ENCODE results near the gene DAB1.

The DAB1 gene

GRCh38 chr1:57156907-57157306 is 267.0 kb downstream of the DAB1 start:
- no peak for DNase-seq

DNA sequence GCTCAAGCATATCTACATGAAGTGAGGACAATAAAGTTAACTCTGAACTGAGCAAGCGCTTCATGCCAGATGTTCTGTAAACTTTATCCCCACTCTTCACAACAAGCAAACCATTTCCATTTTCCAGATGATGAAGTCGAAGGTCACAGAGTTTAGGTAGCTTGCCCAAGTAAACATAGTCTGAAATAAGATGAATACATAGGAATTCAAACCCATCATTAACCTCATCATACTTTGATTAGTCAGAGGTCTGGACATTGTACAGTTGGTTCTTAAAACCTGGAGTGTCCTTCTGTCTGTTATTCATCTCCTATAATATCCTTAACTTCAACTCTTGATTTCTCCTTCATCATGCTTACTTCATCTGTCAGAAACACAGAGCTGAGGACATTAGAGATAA is 277.8 kb downstream of the DAB1 start:
- DNase-seq = no peak

DNA sequence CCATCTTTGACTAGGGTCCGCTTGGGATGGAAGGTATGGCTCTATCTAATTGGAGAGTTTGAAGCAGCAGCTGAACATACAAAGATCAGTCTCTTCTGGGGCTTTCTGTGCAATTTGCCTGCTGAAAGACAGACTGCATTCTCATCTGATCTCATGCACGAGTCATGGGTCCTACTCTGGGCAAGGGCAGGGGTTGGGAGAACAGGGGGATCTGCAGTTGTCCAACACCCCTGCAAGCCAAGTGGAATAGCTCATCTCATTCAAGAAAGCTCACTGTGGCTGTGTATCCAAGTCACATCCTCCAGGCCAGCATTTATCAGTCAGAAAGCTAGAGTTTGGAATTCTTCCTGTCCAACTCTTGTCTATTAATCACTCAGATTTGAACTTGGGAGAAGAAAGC is 280.9 kb downstream of the DAB1 start:
- DNase-seq = no peak

DNA sequence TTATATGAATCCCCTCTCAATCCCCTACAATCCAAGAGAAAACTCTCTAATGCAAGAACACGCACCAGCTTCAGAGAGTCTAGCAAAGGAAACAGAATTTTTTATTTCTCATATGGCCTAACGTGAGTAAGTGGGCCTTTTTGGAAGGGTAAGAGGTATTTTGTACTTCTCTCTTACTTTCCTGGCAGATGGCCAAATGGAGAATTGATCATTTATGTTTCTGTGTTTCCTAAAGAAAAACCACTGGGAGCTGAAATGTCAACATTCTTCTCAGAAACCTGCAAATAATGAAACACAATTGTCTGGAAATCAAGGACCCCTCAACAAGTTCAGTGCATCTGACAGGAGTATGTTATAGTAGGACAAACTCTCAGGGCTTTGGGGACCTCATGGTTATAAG is 281.7 kb downstream of the DAB1 start:
- DNase-seq = no peak

DNA sequence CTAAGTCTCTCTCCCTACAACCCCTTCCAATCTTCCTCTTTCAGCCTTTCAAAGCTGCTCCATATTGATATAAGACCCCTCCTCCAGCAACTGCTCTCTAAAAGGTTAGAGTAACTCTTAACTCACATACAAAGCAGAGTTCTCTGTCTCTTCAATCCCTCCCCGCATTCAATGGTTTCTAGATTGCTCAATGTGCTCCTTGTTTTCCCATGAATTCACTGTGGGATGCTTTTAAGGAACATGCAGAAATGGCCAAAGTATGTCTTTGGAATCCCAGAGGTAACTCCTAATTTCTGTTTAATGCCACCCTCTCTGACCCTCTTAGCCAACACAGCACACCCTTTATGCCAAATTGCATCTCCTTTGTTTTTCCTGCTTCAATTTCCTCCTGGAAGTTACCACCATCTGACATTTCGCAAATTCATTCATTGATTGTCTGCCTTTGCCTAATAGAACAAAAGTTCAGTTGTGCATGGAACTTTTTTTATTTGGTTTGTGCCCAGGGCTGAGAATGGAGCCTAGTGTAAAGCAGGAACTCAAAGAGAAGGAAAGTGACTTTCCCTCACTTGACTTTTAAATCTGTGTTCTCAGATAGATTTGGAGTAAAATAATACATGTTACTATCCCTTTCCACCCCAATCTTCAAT is 285.3 kb downstream of the DAB1 start:
- DNase-seq = no peak

DNA sequence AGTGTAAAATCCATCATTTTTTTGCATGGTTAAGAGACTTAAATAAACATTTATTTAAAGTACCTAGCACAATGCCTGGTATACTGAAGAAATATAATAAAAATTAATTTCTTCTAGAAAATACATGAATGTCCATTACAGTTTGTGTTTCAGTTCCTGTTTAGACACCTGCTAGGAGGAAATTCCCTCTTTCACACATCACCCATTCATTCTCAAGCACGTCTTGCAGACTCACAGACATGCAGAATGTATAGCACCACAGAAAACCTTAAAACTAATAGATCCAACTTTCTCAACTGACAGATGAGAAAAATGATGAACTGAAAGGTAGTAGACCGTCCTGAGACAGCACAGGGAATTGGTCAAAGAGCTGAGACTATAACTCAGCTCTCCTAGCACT is 285.9 kb downstream of the DAB1 start:
- DNase-seq = no peak

DNA sequence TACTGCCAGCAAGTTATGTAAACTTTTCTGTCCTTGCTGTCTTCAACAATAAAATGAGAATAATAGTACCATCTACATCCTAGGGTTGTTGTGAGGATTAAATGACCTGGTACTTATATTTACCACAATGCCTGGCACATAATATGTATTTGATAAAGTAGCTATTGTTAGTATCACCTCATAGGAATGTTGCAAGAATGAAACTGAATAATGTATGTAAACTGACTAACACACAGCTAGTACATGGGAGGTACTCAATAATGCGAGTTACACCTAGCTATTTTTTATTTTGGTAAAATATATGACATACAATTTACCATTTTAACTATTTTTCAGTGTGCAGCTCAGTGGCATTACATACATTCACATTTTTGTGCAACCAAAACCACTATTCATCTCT is 289.1 kb downstream of the DAB1 start:
- DNase-seq = no peak

DNA sequence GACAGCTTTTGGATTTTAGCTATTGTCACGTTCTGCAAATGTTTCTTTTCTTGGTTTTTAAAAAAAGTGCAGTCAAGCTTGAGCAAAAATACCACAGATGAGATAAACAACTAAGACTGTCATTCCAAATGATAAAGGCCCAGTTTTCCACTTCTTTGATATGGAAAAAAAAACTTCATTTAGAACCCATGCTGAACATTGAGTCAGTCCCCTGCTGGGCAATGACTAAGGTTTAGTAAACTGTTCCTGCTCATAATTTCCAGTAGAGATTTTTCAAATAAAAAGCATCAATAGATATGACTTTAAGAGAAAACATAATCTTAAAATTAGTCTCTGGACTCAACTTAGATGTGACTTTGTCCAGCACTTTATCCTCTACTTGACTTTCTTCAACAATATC is 290.2 kb downstream of the DAB1 start:
- no peak for DNase-seq

DNA sequence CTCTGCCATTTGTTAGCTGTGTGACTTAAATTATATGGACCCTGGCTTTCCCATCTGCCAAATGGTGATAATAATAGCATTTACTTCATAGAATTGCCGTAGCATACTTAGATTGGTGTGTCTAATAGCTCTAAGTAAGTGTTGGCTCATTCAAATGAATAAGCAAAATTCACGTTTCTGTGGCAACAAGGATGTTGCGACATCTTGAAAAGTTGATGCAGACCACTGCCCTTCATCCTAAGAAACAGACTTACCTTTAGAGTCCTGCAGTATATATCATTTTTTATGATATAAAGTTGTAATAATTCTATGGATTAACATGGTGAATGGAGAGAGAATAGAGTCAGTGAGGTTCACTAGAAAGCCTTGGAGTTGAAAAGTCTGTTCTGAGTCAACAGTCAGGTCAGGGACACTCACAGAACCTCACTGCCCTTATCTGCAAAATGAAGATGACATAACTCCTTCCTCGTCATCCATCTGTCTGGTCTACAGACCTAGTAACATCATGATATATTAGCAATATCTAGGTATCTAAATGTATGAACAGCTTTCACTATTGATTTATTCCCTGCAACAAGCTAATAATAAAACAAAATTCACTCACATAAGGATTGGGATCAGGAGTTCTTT is 290.8 kb downstream of the DAB1 start:
- DNase-seq = no peak

GRCh38 chr1:57131701-57132394 is 292.0 kb downstream of the DAB1 start:
- DNase-seq = no peak

DNA sequence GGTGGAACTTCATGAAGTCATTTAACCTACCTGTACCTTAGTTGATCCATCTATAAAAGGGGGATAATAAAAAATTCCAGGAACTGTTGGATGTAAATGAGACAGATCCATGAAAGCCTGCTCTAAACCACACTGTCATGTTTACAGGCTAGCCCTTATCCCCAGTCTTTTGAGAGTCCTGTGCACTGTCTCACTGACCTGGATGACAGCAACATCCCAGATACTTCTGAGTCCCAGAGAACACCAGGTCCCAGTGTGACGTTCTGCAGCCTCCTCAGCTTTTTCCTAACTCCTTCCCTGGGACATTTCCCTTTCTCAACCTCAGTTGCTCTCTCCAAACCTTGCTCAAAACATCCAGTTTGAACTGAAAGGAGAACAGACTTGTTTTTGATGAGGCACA is 292.6 kb downstream of the DAB1 start:
- DNase-seq = no peak

DNA sequence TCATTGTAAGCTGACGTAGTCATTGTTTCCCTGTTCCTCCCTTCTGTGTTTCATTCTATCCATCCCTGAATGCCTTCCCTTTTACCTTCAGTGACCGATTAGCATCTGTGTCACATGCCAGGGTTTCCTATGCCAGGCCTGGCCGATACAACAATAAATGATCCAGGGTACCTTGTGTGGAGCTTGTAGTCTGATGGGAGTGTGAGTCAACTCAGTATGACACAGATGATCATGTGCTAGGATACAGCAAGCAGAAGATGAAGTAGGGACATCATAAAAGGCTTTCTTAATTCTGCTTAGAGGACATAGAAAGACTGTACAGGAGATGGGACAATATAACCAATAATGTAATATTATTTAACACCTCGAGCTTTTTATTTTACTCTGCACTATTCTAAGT is 294.0 kb downstream of the DAB1 start:
- no peak for DNase-seq

DNA sequence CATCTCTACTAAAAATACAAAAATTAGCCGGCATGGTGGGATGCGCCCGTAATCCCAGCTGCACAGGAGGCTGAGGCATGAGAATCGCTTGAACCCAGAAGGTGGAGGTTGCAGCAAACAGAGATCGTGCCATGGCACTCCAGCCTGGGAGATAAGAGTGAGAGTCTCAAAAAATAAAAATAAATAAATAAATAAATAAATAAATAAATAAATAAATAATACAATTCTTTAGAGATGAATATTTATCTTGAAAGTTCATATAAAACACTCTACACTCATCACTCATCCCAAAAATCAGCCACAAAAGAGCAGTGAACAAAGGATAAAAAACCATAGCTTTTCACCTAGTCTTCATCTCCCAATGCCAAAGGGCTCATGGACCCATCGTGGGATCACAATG is 295.9 kb downstream of the DAB1 start:
- DNase-seq = no peak

DNA sequence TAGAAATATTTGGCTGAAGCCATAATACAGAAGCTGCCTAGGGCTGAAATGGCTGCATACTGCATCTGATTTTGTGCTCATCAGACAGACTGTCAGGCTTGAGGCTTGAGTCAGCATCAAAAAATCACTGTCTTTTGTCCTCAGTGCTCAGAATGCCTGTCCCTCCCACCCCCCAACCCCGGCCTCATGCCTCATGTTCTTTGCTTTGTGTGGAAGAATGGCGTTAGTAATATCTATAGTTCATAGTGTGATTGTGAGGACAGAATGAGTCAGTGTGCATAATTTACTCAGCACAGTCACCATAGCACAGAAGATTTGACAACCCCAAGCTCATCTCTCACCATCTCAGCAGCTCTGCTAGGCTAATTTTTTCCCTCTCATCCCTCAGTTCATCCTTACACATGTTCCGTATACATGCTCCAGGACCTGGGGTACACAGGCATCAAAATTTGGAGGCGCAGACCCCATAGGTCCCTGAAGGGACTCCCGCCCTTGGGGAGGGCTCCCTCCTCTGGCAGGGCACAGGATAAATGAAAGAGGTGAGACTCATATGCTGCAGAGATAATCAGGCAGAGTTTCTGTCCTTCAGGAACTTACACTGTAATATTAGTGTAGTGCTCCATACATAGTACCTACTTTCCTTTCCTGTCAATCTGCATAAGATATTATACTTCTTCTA is 299.0 kb downstream of the DAB1 start:
- DNase-seq = no peak

GRCh38 chr1:57124170-57124569 is 299.7 kb downstream of the DAB1 start:
- no peak for DNase-seq

DNA sequence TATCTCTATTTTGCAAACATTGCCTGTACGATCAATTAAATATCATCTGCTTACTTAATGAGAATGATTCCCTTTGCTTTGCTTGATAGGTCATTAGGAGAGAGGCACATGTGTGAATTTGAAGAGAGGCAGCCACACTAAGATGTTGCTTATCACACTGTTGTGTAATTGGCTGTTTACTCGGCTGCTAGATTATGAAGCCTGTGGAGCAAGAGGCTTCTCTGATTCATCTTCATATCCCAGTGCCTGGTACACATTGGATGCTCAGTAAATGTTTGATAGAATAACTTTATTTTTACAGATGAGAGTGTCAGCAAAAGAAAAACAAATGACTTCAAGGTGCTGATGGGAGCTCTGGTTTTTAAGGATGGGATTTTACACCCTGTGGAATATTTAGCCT is 301.8 kb downstream of the DAB1 start:
- no peak for DNase-seq

- DNase-seq = no peak
Observed at GRCh38 chr1:57118948-57119603, 304.8 kb downstream of the DAB1 start.

- DNase-seq = no peak
Observed at GRCh38 chr1:57117753-57118152, 306.1 kb downstream of the DAB1 start.

- no peak for DNase-seq
Observed at GRCh38 chr1:57116871-57117270, 307.0 kb downstream of the DAB1 start.

GRCh38 chr1:57115030-57115614 is 308.7 kb downstream of the DAB1 start:
- DNase-seq = no peak

GRCh38 chr1:57112148-57112547 is 311.7 kb downstream of the DAB1 start:
- no peak for DNase-seq

- DNase-seq = no peak
Observed at GRCh38 chr1:57111175-57111574, 312.7 kb downstream of the DAB1 start.

DNA sequence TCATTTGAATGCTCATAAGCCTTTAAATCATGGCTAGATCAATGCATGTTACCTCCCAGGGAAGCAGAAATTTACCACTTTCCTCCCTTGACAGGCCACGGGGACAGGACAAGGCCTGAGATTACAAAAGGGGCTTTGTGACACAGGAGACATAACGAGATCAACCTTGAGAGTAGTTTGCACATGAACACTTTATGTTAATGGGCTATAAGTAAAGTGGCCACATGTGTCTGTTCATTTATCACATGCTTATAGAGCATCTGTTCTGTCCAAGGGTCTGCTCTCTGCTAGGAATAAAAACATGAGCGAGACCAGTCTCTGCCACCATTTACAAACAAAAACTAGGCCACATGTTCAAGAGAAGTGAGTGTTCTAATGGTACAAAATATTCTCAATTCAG is 314.0 kb downstream of the DAB1 start:
- no peak for DNase-seq
